SK-N-SH treated with all-trans-retinoic acid at 6 μM for 48 hours (cell line): ENCODE data around the gene UQCRC1.

Source experiments
- ARNTL ChIP-seq: fragments of 450-650 bp; formaldehyde crosslinking; IDR thresholded peaks from 2 replicates; pipeline ENCODE4 v1.5.0; 2020; ENCODE audit warnings: low read depth, mild to moderate bottlenecking, moderate library complexity, borderline replicate concordance
- CREB5 ChIP-seq: fragments of 250-450 bp; sonication (Bioruptor Pico); IDR thresholded peaks from 2 replicates; pipeline ENCODE4 v1.5.1; 2020; ENCODE audit warnings: low read depth, mild to moderate bottlenecking, moderate library complexity
- CSDC2 ChIP-seq: fragments of 250-450 bp; sonication (Bioruptor Pico); IDR thresholded peaks from 2 replicates; pipeline ENCODE4 v1.5.0; 2020; ENCODE audit warnings: mild to moderate bottlenecking, moderate library complexity
- ESRRG ChIP-seq: fragments of 250-450 bp; sonication (Bioruptor Pico); IDR thresholded peaks from 2 replicates; pipeline ENCODE4 v1.6.1; 2021; ENCODE audit warnings: mild to moderate bottlenecking
- GLIS3 ChIP-seq: fragments of 250-450 bp; sonication (Bioruptor Pico); IDR thresholded peaks from 2 replicates; pipeline ENCODE4 v1.5.0; 2020; ENCODE audit warnings: mild to moderate bottlenecking, moderate library complexity
- RARB ChIP-seq: fragments of 250-450 bp; sonication (Bioruptor Pico); IDR thresholded peaks from 2 replicates; pipeline ENCODE4 v1.8.0; 2021; ENCODE audit warnings: mild to moderate bottlenecking, moderate library complexity
- SNAI2 ChIP-seq: fragments of 250-450 bp; sonication (Bioruptor Pico); IDR thresholded peaks from 2 replicates; pipeline ENCODE4 v1.5.0; 2020; ENCODE audit warnings: mild to moderate bottlenecking, moderate library complexity
- TCF4 ChIP-seq: fragments of 250-450 bp; sonication (Bioruptor Pico); IDR thresholded peaks from 2 replicates; pipeline ENCODE4 v1.8.0; 2021; ENCODE audit warnings: mild to moderate bottlenecking, moderate library complexity, borderline replicate concordance
- ZC3H10 ChIP-seq: fragments of 250-450 bp; sonication (Bioruptor Pico); IDR thresholded peaks from 2 replicates; pipeline ENCODE4 v1.5.1; 2021; ENCODE audit warnings: mild to moderate bottlenecking, moderate library complexity
- ZFP3 ChIP-seq: fragments of 250-450 bp; sonication (Bioruptor Pico); IDR thresholded peaks from 2 replicates; pipeline ENCODE4 v1.5.0; 2020; ENCODE audit warnings: mild to moderate bottlenecking, moderate library complexity
- ZFP30 ChIP-seq: fragments of 450-650 bp; formaldehyde crosslinking; IDR thresholded peaks from 2 replicates; pipeline ENCODE4 v1.5.0; 2022; ENCODE audit warnings: mild to moderate bottlenecking, moderate library complexity
- TF ChIP-seq, protein P1 (sequence below): fragments of 250-450 bp; sonication (Bioruptor Pico); IDR thresholded peaks from 2 replicates; pipeline ENCODE4 v1.8.0; 2020; ENCODE audit warnings: mild to moderate bottlenecking, moderate library complexity, borderline replicate concordance
- TF ChIP-seq, protein P2 (sequence below): fragments of 250-450 bp; sonication (Bioruptor Pico); IDR thresholded peaks from 2 replicates; pipeline ENCODE4 v1.5.0; 2020; ENCODE audit warnings: mild to moderate bottlenecking, moderate library complexity
- TF ChIP-seq, protein P3 (sequence below): fragments of 250-450 bp; sonication (Bioruptor Pico); IDR thresholded peaks from 2 replicates; pipeline ENCODE4 v1.5.1; 2021; ENCODE audit warnings: mild to moderate bottlenecking, moderate library complexity

DNA sequence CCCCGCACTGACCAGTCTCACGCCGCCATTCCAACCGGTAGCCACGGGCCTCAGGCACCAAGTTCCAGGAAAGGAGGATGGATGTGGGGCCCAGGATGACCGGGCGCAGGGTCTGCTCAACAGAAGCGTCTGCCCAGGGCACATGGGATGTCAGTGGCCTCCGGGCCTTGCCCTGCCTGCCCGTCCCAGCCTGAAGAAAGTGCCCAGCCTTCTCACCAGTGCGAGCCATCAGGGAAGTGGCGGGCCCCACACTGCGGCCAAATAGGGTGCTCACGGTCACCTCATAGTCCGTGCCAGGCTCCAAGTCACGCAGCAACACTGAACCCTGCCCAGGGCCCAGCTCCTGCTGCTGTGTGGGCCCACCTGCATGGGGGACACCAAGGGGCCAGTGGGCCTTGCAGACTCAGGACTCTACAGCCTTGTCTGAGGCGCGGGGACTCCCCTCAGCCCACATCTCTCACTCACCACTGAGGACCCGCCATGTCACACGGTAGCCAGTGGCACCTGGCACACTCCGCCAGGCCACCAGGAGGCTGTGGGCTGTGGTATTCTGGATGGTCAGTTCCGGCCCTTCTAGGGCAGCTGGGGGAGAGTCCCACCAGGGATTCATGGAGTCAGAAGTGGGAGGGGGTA is 17.4 kb downstream of the UQCRC1 start:
- no peak for TF ChIP-seq TCF4 (CRISPR knock-in tag)
- no peak for TF ChIP-seq CREB5 (CRISPR knock-in tag)
- no peak for TF ChIP-seq GLIS3
- no peak for TF ChIP-seq RARB
- TF ChIP-seq, protein P1, sequence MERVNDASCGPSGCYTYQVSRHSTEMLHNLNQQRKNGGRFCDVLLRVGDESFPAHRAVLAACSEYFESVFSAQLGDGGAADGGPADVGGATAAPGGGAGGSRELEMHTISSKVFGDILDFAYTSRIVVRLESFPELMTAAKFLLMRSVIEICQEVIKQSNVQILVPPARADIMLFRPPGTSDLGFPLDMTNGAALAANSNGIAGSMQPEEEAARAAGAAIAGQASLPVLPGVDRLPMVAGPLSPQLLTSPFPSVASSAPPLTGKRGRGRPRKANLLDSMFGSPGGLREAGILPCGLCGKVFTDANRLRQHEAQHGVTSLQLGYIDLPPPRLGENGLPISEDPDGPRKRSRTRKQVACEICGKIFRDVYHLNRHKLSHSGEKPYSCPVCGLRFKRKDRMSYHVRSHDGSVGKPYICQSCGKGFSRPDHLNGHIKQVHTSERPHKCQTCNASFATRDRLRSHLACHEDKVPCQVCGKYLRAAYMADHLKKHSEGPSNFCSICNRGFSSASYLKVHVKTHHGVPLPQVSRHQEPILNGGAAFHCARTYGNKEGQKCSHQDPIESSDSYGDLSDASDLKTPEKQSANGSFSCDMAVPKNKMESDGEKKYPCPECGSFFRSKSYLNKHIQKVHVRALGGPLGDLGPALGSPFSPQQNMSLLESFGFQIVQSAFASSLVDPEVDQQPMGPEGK (CRISPR knock-in tag): no peak
- no peak for TF ChIP-seq ZFP30 (CRISPR knock-in tag)
- TF ChIP-seq ZC3H10 (CRISPR knock-in tag): no peak
- no peak for TF ChIP-seq CSDC2 (CRISPR knock-in tag)
- no peak for TF ChIP-seq ESRRG
- TF ChIP-seq, protein P2, sequence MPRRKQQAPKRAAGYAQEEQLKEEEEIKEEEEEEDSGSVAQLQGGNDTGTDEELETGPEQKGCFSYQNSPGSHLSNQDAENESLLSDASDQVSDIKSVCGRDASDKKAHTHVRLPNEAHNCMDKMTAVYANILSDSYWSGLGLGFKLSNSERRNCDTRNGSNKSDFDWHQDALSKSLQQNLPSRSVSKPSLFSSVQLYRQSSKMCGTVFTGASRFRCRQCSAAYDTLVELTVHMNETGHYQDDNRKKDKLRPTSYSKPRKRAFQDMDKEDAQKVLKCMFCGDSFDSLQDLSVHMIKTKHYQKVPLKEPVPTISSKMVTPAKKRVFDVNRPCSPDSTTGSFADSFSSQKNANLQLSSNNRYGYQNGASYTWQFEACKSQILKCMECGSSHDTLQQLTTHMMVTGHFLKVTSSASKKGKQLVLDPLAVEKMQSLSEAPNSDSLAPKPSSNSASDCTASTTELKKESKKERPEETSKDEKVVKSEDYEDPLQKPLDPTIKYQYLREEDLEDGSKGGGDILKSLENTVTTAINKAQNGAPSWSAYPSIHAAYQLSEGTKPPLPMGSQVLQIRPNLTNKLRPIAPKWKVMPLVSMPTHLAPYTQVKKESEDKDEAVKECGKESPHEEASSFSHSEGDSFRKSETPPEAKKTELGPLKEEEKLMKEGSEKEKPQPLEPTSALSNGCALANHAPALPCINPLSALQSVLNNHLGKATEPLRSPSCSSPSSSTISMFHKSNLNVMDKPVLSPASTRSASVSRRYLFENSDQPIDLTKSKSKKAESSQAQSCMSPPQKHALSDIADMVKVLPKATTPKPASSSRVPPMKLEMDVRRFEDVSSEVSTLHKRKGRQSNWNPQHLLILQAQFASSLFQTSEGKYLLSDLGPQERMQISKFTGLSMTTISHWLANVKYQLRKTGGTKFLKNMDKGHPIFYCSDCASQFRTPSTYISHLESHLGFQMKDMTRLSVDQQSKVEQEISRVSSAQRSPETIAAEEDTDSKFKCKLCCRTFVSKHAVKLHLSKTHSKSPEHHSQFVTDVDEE (CRISPR knock-in tag): no peak
- TF ChIP-seq SNAI2 (CRISPR knock-in tag): no peak
- TF ChIP-seq, protein P3, sequence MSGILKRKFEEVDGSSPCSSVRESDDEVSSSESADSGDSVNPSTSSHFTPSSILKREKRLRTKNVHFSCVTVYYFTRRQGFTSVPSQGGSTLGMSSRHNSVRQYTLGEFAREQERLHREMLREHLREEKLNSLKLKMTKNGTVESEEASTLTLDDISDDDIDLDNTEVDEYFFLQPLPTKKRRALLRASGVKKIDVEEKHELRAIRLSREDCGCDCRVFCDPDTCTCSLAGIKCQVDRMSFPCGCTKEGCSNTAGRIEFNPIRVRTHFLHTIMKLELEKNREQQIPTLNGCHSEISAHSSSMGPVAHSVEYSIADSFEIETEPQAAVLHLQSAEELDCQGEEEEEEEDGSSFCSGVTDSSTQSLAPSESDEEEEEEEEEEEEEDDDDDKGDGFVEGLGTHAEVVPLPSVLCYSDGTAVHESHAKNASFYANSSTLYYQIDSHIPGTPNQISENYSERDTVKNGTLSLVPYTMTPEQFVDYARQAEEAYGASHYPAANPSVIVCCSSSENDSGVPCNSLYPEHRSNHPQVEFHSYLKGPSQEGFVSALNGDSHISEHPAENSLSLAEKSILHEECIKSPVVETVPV (CRISPR knock-in tag): no peak
- TF ChIP-seq ZFP3 (CRISPR knock-in tag): no peak
- no peak for TF ChIP-seq ARNTL
